MM.1S (cell line): ENCODE results near the gene CRYZL1.

ENCODE experiments used
- DNase-seq: peaks from one replicate; pipeline ENCODE4 v3.0.0-alpha.2; 2015
- H2AFZ ChIP-seq: fragments of 300-600 bp; sonication (generic); 2 replicates; pipeline ENCODE4 v1.6.0; 2016; ENCODE audit warnings: antibody characterized with exemption, low read length
- H3F3A ChIP-seq: fragments of 300-600 bp; sonication (generic); 2 replicates; pipeline ENCODE4 v1.6.1; 2016; ENCODE audit warnings: mild to moderate bottlenecking, antibody characterized with exemption, low read length, moderate library complexity, mixed read lengths; ENCODE audit not compliant: insufficient read depth
- H3K27ac ChIP-seq: fragments of 300-600 bp; sonication (generic); 2 replicates; pipeline ENCODE4 v1.5.1; 2016; ENCODE audit warnings: mild to moderate bottlenecking, low read length
- H3K27me3 ChIP-seq: fragments of 300-600 bp; sonication (generic); replicated peaks from 2 replicates; pipeline ENCODE4 v1.6.0; 2016; ENCODE audit warnings: low read length; ENCODE audit not compliant: insufficient read depth
- H3K36me3 ChIP-seq: fragments of 300-600 bp; sonication (generic); replicated peaks from 2 replicates; pipeline ENCODE4 v1.6.1; 2016; ENCODE audit warnings: mild to moderate bottlenecking, low read length, mixed read lengths; ENCODE audit not compliant: insufficient read depth
- H3K4me1 ChIP-seq: fragments of 300-600 bp; sonication (generic); 2 replicates; pipeline ENCODE4 v1.6.1; 2016; ENCODE audit warnings: low read length, mixed read lengths
- H3K4me2 ChIP-seq: fragments of 300-600 bp; sonication (generic); 2 replicates; pipeline ENCODE4 v1.6.0; 2016; ENCODE audit warnings: low read depth, low read length
- H3K4me3 ChIP-seq: fragments of 300-600 bp; sonication (generic); 2 replicates; pipeline ENCODE4 v1.5.1; 2016; ENCODE audit warnings: low read length, mixed read lengths
- H3K79me2 ChIP-seq: fragments of 300-600 bp; sonication (generic); 2 replicates; pipeline ENCODE4 v1.6.1; 2016; ENCODE audit warnings: mixed run types, low read length, mixed read lengths
- H3K9ac ChIP-seq: fragments of 300-600 bp; sonication (generic); 2 replicates; pipeline ENCODE4 v1.6.1; 2016; ENCODE audit warnings: low read length, mixed read lengths
- H3K9me2 ChIP-seq: fragments of 300-600 bp; sonication (generic); replicated peaks from 2 replicates; pipeline ENCODE4 v1.6.1; 2016; ENCODE audit warnings: mild to moderate bottlenecking, low read length, mixed read lengths; ENCODE audit not compliant: insufficient read depth
- H3K9me3 ChIP-seq: fragments of 300-600 bp; sonication (generic); replicated peaks from 2 replicates; pipeline ENCODE4 v1.6.1; 2016; ENCODE audit warnings: mild to moderate bottlenecking, low read length, mixed read lengths; ENCODE audit not compliant: insufficient read depth
- H4K20me1 ChIP-seq: fragments of 300-600 bp; sonication (generic); 2 replicates; pipeline ENCODE4 v1.6.1; 2016; ENCODE audit warnings: mild to moderate bottlenecking, low read length, moderate library complexity, mixed read lengths; ENCODE audit not compliant: insufficient read depth
- CTCF ChIP-seq: fragments of 300-600 bp; sonication (generic); IDR thresholded peaks from 2 replicates; pipeline ENCODE4 v1.5.1; 2016; ENCODE audit warnings: antibody characterized with exemption, low read length, mixed read lengths
- EZH2 ChIP-seq: fragments of 300-600 bp; sonication (generic); optimal IDR thresholded peaks from 2 replicates; pipeline ENCODE3; 2017; ENCODE audit warnings: low read depth, mild to moderate bottlenecking, antibody characterized with exemption, low read length, mixed read lengths
- EZH2phosphoT487 ChIP-seq: fragments of 300-600 bp; sonication (generic); IDR thresholded peaks from 2 replicates; pipeline ENCODE4 v1.6.1; 2018; ENCODE audit warnings: antibody characterized with exemption, low read length

Gene CRYZL1

GRCh38 chr21:33542640-33543504, 98.7 kb downstream of the CRYZL1 start, which contains the start of gene SON:
Gene SON, plus strand, starts transcription at chr21:33543038. Its CDS starts 55 bp downstream, at chr21:33543093.
- Histone ChIP-seq H3K36me3 (peaks cover 11% of the 10 kb centered on the region; the same call in 1 of the 2 replicates), H2AFZ (peak within 1 kb of the TSS; percentile 37), H3K27me3 (no peaks in the 10 kb centered on the region), H3K27ac (peak within 1 kb of the TSS; percentile 96), H3K4me2 (peak within 1 kb of the TSS; percentile 90), H3K79me2 (peaks cover 87% of the 10 kb centered on the region), H3K9me2 (no peaks in the 10 kb centered on the region), H3K4me1 (peaks cover 21% of the 10 kb centered on the region), H3K9ac (peak within 1 kb of the TSS; percentile 97), H3K4me3 (peak within 1 kb of the TSS; percentile 83), H3F3A (peaks cover 29% of the 10 kb centered on the region), H3K9me3 (no peaks in the 10 kb centered on the region), H4K20me1 (peaks cover 36% of the 10 kb centered on the region)
- DNase-seq, result peak; percentile 100
- TF ChIP-seq EZH2, result no peak
- TF ChIP-seq EZH2phosphoT487, result no peak
- TF ChIP-seq CTCF, result no peak

DNA sequence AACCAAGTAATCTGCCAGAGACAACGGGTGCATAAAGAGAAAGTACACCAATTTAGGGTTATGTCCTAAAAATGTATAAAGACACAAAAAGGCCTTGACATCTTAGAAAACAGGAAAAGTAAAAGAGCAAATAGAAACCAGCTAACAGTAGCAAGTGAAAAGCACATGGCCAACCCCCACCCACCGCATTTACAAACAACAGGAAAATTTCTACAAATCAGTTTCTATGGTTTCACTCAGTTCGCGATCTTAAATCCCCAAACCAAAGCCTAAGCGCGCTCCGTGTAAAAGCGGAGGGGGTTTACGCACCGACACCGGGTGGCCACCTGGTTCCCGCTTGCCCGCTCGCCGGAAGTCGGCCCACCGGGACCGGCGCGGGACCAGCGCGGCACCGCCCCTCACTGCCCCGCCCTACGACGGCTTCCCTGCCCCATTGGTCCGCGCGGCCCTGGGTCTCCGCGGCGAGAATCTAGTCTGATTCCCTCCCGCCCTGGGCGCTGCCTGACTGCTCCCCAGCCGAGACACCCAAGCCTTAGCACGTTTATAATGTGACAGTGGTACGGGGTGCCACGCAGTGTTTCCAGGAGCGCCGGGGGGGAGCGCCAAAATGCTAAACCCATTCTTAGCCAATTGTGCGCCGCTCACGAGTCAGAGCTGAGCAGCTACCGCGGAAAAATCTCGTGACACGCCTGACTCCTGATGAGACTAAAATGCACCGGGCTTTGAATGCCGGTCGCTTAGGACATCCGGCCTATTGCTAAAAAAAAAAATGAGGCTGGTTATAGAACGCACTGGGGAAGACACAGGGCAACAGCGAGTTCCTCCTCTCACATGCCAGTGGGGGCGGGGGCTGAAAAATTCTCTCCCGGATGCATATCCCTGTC, 99.5 kb downstream of the CRYZL1 start, which contains the start of gene GART:
TSS of gene GART (minus strand) at position 362 of the 884 bp plus-strand sequence. CDS start 2,802 bp downstream, outside the sequence.
- peaks cover 30% of the 10 kb centered on the region for H4K20me1 ChIP-seq
- peaks cover 29% of the 10 kb centered on the region for H3F3A ChIP-seq
- TF ChIP-seq EZH2phosphoT487, result no peak
- no peak for TF ChIP-seq EZH2
- TF ChIP-seq CTCF, result no peak
- H3K9me2 ChIP-seq, result no peaks in the 10 kb centered on the region
- peak within 1 kb of the TSS; percentile 67 for H3K4me2 ChIP-seq
- H3K27ac ChIP-seq, result peak within 1 kb of the TSS; percentile 96
- no peaks in the 10 kb centered on the region for H3K27me3 ChIP-seq
- peak within 1 kb of the TSS; percentile 83 for H3K4me3 ChIP-seq
- H3K4me1 ChIP-seq, result peaks cover 21% of the 10 kb centered on the region
- peak; percentile 93 for DNase-seq
- H3K79me2 ChIP-seq, result peaks cover 87% of the 10 kb centered on the region
- peaks cover 17% of the 10 kb centered on the region; the same call in 1 of the 2 replicates for H3K36me3 ChIP-seq
- peak within 1 kb of the TSS; percentile 37 for H2AFZ ChIP-seq
- no peaks in the 10 kb centered on the region for H3K9me3 ChIP-seq
- H3K9ac ChIP-seq, result peak within 1 kb of the TSS; percentile 97

- H3K79me2 ChIP-seq, result peaks cover 87% of the 10 kb centered on the region
- TF ChIP-seq EZH2 (no peak), CTCF (no peak), EZH2phosphoT487 (no peak)
- H3K27me3 ChIP-seq, result no peaks in the 10 kb centered on the region
- peaks cover 21% of the 10 kb centered on the region for H3K4me1 ChIP-seq
- no peaks in the 10 kb centered on the region for H3K9me3 ChIP-seq
- H3K9me2 ChIP-seq, result no peaks in the 10 kb centered on the region
- peak; percentile 62 for DNase-seq
- H3K4me3 ChIP-seq, result peak overlapping the region; percentile 83
- H4K20me1 ChIP-seq, result peaks cover 29% of the 10 kb centered on the region
- peaks cover 29% of the 10 kb centered on the region for H3F3A ChIP-seq
- peak overlapping the region; percentile 97 for H3K9ac ChIP-seq
- H2AFZ ChIP-seq, result peak overlapping the region; percentile 37
- peak overlapping the region; percentile 67 for H3K4me2 ChIP-seq
- H3K27ac ChIP-seq, result peak overlapping the region; percentile 96
- H3K36me3 ChIP-seq, result peaks cover 25% of the 10 kb centered on the region
These were observed 100.3 kb downstream of the CRYZL1 start for GRCh38 chr21:33541105-33541711.
